MCF 10A (cell line): Measurements from ENCODE around the gene PFN4. TPM values are rescaled to one million over a fixed set of nuclear protein-coding genes. Genes with fewer than 3 reads are reported as not detected.

Source experiments
- BruUV-seq: library from RNA; stranded (reverse); fragments of 400-500 nt; replicated peaks from 2 replicates; lab custom pipeline; 2021; lab: Mats Ljungman, UMichigan
- CTCF ChIA-PET: fragments of 300-600 bp; sonication (Branson Sonifier 250); formaldehyde crosslinking; extraction: SDS; loops from one replicate; lab custom pipeline; 2021; ENCODE audit warnings: antibody characterized with exemption, inconsistent platforms; lab: Yijun Ruan, JAX
- POLR2A ChIA-PET: fragments of 300-600, 350-650 bp; sonication (Branson Sonifier 250); formaldehyde crosslinking; extraction: SDS; loops from one replicate; lab custom pipeline; 2020; ENCODE audit warnings: antibody characterized with exemption, inconsistent platforms; lab: Yijun Ruan, JAX
- DNase-seq: peaks from one replicate; pipeline ENCODE4 v3.0.0-alpha.2; 2018; ENCODE audit not compliant: unreplicated experiment
- H3K27ac Mint-ChIP-seq: one replicate; pipeline ENCODE4 v1.8.0; 2022; ENCODE audit warnings: mild to moderate bottlenecking, low read depth, mixed read lengths; ENCODE audit not compliant: unreplicated experiment
- H3K27me3 Mint-ChIP-seq: one replicate; pipeline ENCODE4 v1.8.0; 2022; ENCODE audit warnings: mixed read lengths; ENCODE audit not compliant: insufficient read depth, unreplicated experiment
- H3K36me3 Mint-ChIP-seq: one replicate; pipeline ENCODE4 v1.8.0; 2022; ENCODE audit warnings: mild to moderate bottlenecking, moderate library complexity, mixed read lengths; ENCODE audit not compliant: insufficient read depth, unreplicated experiment
- H3K4me1 Mint-ChIP-seq: one replicate; pipeline ENCODE4 v1.8.0; 2022; ENCODE audit warnings: mixed read lengths; ENCODE audit not compliant: insufficient read depth, unreplicated experiment
- H3K4me3 Mint-ChIP-seq: one replicate; pipeline ENCODE4 v1.8.0; 2022; ENCODE audit warnings: mild to moderate bottlenecking, moderate library complexity, mixed read lengths; ENCODE audit not compliant: unreplicated experiment
- H3K9me3 Mint-ChIP-seq: one replicate; pipeline ENCODE4 v1.8.0; 2022; ENCODE audit warnings: mixed read lengths; ENCODE audit not compliant: unreplicated experiment
- intact Hi-C: fragments of 100-400 bp; cut with micrococcal nuclease; formaldehyde crosslinking; loops from 2 replicates; pipeline ENCODE4 v1.14.1; 2022
- total RNA-seq: library from RNA; stranded (reverse); gene quantifications from 2 replicates; pipeline ENCODE4 v1.2.3, GENCODE V29; 2022
- TF ChIP-seq, protein P1 (sequence below): fragments of 200-600 bp; IDR thresholded peaks from one replicate; pipeline ENCODE4 v1.8.0; 2022; ENCODE audit warnings: antibody characterized with exemption, mild to moderate bottlenecking; ENCODE audit not compliant: unreplicated experiment

Gene PFN4
- total RNA-seq, 1 experiment from 2014 or later = 1.8 TPM

DNA sequence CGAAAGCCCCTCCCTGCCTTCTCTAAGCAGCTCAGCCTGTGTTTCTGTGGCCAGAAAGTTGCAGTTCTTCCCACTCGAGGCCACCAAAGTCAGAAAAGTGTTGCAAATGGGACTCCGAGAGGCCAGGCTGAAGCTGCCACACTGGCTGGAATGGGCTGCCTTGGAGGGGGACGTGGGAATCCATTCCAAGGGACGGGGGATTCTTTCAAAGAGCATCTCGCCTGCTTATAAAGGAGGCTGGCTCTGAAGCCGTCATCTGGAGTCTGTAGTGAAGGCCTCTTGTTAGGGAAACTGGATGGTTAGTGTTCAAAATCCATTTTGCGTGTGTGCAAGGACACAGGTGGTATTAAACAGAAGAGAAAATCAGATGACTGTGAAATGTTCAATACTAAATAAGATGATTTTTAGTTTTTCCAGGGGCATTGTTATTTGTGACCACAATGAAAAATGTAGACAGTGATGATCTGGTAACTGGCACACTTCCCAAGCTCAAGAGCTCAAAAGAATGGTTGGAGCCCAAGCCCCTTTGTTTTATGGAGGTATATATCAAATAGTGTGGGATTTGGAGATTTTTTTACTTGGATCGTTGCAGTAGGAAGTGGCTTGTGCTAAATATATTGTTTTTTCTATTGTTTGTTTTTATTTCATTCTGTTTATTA lies 917 bp upstream of the PFN4 start:
- CTCF ChIA-PET = interaction anchor here (0.6 to 1.4 kb wide), 6 partner anchors 11 to 758 kb away, joined by 3 to 9 read pairs (median 3); partner anchors contain the start of genes ATAD2B and TP53I3
- peak overlapping the region; percentile 81 for H3K27ac Mint-ChIP-seq
- intact Hi-C loops = loop anchor here (1.0 kb wide), 1 partner anchor 40 kb away; the partner anchor contains the start of gene TP53I3
- peaks cover 7% of the 10 kb centered on the region for H3K36me3 Mint-ChIP-seq
- POLR2A ChIA-PET = interaction anchor here (0.6 to 5.4 kb wide), 15 partner anchors 9 to 234 kb away, joined by 3 to 57 read pairs (median 4); partner anchors contain the start of genes ATAD2B, SF3B6 and TP53I3
- DNase-seq = peak; percentile 24
- TSS peak; percentile 52 for BruUV-seq
- no peaks in the 10 kb centered on the region for H3K9me3 Mint-ChIP-seq
- H3K4me1 Mint-ChIP-seq = peaks cover 16% of the 10 kb centered on the region
- H3K4me3 Mint-ChIP-seq = peak overlapping the region; percentile 79
- H3K27me3 Mint-ChIP-seq = no peaks in the 10 kb centered on the region
- TF ChIP-seq, protein P1, sequence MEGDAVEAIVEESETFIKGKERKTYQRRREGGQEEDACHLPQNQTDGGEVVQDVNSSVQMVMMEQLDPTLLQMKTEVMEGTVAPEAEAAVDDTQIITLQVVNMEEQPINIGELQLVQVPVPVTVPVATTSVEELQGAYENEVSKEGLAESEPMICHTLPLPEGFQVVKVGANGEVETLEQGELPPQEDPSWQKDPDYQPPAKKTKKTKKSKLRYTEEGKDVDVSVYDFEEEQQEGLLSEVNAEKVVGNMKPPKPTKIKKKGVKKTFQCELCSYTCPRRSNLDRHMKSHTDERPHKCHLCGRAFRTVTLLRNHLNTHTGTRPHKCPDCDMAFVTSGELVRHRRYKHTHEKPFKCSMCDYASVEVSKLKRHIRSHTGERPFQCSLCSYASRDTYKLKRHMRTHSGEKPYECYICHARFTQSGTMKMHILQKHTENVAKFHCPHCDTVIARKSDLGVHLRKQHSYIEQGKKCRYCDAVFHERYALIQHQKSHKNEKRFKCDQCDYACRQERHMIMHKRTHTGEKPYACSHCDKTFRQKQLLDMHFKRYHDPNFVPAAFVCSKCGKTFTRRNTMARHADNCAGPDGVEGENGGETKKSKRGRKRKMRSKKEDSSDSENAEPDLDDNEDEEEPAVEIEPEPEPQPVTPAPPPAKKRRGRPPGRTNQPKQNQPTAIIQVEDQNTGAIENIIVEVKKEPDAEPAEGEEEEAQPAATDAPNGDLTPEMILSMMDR = no peak

DNA sequence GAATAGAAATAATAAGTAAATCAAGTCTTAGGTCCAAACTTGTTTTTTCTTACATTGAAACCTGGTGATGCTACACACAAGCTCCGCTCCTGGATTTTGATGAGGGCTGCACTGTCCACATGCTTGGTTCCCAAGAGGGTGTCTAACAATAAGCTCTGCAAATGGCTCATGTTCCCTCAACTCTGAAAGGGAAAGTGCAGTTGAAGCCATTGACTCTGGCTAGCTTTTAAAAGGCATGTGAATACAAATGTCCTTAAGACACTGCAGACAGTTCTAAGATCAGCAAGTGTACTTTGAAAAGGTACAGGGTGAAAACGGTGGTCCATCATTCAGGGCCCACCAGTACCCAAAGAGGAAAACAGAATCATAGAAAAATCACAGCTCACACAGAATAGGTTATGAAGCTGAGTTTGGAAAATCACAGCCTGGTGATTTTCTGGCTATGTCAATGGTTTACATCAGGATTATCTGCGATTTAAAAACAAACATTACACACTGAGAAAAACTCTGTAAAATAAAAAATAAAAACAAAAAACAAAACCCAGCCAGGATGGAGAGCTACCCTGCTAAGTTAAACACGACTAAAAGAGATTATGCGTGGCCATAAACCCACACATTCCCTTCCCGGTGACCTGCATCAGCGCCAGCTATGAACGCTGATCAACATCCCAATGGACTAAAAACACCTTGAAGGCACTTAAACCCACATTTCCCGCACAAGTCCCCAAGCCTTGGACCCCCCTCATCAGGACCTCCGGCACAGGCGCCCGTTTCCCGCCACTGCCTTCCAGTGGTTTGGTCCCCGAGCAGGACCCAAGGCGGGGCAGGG lies 554 bp downstream of the PFN4 start:
- TSS peak; percentile 65 for BruUV-seq
- no peak for DNase-seq
- Mint-ChIP-seq H3K27ac (peak overlapping the region; percentile 39), H3K36me3 (peaks cover under 1% of the 10 kb centered on the region), H3K9me3 (no peaks in the 10 kb centered on the region), H3K4me1 (peaks cover 16% of the 10 kb centered on the region), H3K4me3 (peak overlapping the region; percentile 79), H3K27me3 (no peaks in the 10 kb centered on the region)
- ChIA-PET POLR2A (interaction anchor here (0.5 to 5.4 kb wide), 12 partner anchors 9 to 207 kb away, joined by 3 to 57 read pairs (median 4); partner anchors contain the start of genes SF3B6, TP53I3 and WDCP), CTCF (interaction anchor here (0.5 to 2.0 kb wide), 10 partner anchors 14 to 263 kb away, joined by 3 to 20 read pairs (median 4); partner anchors contain the start of genes ATAD2B and TP53I3)
- intact Hi-C loops = loop anchor here (1.0 kb wide), 1 partner anchor 38 kb away; the partner anchor contains the start of gene TP53I3
- TF ChIP-seq, protein P1 = no peak

DNA sequence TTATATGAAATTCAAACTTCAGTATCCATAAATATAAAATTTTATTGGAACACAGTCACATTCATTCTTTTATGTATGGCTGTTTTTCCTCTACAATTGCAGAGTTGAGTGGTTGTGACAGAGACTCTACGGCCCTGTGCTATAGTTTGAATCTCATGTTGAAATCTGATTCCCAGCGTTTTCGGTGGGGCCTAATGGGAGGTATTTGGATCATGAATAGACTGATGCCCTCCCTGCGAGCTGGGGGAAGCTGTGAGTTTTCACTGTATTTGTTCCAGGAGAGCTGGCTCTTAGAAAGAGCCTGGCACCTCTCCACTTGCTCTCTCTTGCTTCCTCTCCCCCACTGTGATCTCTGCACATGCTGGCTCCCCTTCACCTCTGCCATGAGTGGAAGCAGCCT lies 1.7 kb downstream of the PFN4 start:
- no peak overlapping the region for H3K27ac Mint-ChIP-seq

More for the DNA sequence above, 1.7 kb downstream of the PFN4 start:
- H3K27me3 Mint-ChIP-seq = no peaks in the 10 kb centered on the region
- DNase-seq = no peak
- no peak overlapping the region for H3K4me3 Mint-ChIP-seq
- no peaks in the 10 kb centered on the region for H3K9me3 Mint-ChIP-seq
- peaks cover 16% of the 10 kb centered on the region for H3K4me1 Mint-ChIP-seq
- H3K36me3 Mint-ChIP-seq = no peaks in the 10 kb centered on the region
- TF ChIP-seq, protein P1 = no peak
- BruUV-seq = no TSS peak
- ChIA-PET POLR2A (interaction anchor here (1.6 to 5.4 kb wide), 3 partner anchors 10 to 37 kb away, joined by 7 to 57 read pairs (median 15); partner anchors contain the start of gene TP53I3), CTCF (interaction anchor here (0.9 to 2.0 kb wide), 4 partner anchors 14 to 260 kb away, joined by 3 to 20 read pairs (median 4); partner anchors contain the start of gene TP53I3)
- intact Hi-C loops = no loop called here
